ENCODE measurements around the gene P3H2. TPM values are rescaled to one million over a fixed set of nuclear protein-coding genes. Genes with fewer than 3 reads are reported as not detected.
A peak's percentile ranks its signal among the peaks of the same experiment; 100 is the strongest.

P3H2 gene
- total RNA-seq, 1 donor from 2014 or later, result 21.9 TPM

DNA sequence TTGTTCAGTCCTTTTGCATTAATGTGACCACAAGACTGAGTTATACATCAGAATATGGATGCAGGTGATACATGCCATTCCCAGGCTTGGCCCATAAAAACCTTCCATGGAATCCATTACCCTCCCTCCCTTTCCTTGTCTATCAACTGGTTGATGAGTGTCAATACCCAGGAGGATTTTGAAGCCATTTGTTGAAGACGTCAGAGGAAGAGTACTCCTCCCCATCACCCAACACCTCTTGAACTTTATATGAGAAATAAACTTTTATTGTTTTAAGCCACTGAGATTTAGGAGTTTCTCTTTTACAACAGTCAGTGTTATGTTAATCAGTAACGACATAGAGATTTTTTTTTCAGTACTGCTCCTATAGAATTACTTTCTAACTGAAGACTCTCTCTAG, 55.5 kb downstream of the P3H2 start:
- Mint-ChIP-seq H3K9me3 (ENCODE audit: low read depth) (no peaks in the 10 kb centered on the region), H3K4me1 (ENCODE audit: low read depth) (peaks cover 42% of the 10 kb centered on the region), H3K27me3 (ENCODE audit: low read depth) (no peaks in the 10 kb centered on the region), H3K4me3 (ENCODE audit: unreplicated experiment) (no peak overlapping the region), H3K27ac (ENCODE audit: unreplicated experiment) (no peak overlapping the region), H3K36me3 (ENCODE audit: low read depth) (no peaks in the 10 kb centered on the region)
- no peak for DNase-seq (ENCODE audit: low spot score)
- TF ChIP-seq, protein P1, sequence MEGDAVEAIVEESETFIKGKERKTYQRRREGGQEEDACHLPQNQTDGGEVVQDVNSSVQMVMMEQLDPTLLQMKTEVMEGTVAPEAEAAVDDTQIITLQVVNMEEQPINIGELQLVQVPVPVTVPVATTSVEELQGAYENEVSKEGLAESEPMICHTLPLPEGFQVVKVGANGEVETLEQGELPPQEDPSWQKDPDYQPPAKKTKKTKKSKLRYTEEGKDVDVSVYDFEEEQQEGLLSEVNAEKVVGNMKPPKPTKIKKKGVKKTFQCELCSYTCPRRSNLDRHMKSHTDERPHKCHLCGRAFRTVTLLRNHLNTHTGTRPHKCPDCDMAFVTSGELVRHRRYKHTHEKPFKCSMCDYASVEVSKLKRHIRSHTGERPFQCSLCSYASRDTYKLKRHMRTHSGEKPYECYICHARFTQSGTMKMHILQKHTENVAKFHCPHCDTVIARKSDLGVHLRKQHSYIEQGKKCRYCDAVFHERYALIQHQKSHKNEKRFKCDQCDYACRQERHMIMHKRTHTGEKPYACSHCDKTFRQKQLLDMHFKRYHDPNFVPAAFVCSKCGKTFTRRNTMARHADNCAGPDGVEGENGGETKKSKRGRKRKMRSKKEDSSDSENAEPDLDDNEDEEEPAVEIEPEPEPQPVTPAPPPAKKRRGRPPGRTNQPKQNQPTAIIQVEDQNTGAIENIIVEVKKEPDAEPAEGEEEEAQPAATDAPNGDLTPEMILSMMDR (IDR thresholded peaks at IDR 0.05), result no peak

DNA sequence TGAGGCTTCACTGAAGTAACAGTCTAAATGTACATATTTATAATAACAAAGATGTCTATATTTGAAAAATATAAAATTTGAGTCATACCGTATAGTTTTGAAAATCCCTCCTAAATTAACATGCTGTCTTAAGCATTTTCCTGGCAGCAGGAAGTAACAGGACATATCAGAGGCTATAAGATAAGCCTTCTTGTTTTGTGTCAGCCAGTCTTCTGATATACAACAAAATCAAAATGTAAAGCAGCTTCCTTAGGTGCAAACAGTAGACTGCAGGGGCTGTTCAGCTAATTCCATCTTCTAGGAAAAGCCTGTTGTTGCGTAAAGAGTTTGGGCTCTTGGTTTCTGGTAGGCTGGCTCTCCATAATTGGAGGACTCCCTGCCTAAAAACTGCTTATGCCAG, 56.0 kb downstream of the P3H2 start:
- Mint-ChIP-seq H3K4me3 (ENCODE audit: unreplicated experiment) (no peak overlapping the region), H3K9me3 (ENCODE audit: low read depth) (no peaks in the 10 kb centered on the region), H3K27me3 (ENCODE audit: low read depth) (no peaks in the 10 kb centered on the region), H3K36me3 (ENCODE audit: low read depth) (no peaks in the 10 kb centered on the region), H3K27ac (ENCODE audit: unreplicated experiment) (peak overlapping the region; percentile 80), H3K4me1 (ENCODE audit: low read depth) (peaks cover 46% of the 10 kb centered on the region)
- TF ChIP-seq, protein P1 (IDR thresholded peaks at IDR 0.05), result no peak
- no peak for DNase-seq (ENCODE audit: low spot score)

DNA sequence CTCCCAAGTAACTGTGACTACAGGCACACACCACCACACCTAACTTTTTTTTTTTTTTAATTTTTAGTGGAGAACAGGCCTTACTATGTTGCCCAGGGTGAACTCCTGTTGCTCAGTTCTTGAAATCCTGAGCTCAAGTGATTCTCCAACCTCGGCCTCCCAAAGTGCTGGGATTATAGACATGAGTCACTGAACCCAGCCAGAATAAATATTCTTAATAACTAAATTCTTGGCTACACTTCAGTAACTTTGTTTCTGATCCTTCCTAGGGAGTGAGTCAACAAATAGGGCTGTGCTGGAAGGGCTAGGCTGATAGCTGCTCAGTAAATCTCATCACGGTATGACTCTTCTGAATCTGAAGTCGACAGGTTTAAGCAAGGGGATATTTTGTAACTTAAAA, 56.6 kb downstream of the P3H2 start:
- H3K9me3 Mint-ChIP-seq (ENCODE audit: low read depth), result no peaks in the 10 kb centered on the region
- no peak for DNase-seq (ENCODE audit: low spot score)
- H3K36me3 Mint-ChIP-seq (ENCODE audit: low read depth), result no peaks in the 10 kb centered on the region
- H3K4me3 Mint-ChIP-seq (ENCODE audit: unreplicated experiment), result no peak overlapping the region
- TF ChIP-seq, protein P1 (IDR thresholded peaks at IDR 0.05), result no peak
- H3K4me1 Mint-ChIP-seq (ENCODE audit: low read depth), result peaks cover 52% of the 10 kb centered on the region
- no peaks in the 10 kb centered on the region for H3K27me3 Mint-ChIP-seq (ENCODE audit: low read depth)
- H3K27ac Mint-ChIP-seq (ENCODE audit: unreplicated experiment), result peak overlapping the region; percentile 80

DNA sequence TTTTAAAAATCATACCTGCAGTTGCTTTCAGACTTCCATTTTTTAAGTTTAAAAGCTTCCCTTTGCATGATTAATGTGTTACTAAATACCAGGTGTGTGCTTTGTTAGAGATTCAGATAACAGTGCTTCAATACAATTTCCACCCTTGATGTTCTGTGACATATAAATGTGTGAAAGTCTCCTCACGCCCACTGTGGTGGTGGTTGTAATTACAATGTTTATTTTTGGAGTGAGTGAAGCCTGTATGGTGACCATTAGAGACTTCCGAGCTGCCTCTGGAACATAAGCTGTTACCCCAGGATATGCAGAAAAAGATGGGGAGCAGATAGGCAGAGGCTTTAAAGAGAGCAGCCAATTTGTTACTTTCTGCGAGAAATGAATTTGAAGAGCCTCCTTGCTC, 57.2 kb downstream of the P3H2 start:
- TF ChIP-seq, protein P1 (IDR thresholded peaks at IDR 0.05), result no peak
- H3K36me3 Mint-ChIP-seq (ENCODE audit: low read depth), result no peaks in the 10 kb centered on the region
- H3K27ac Mint-ChIP-seq (ENCODE audit: unreplicated experiment), result peak overlapping the region; percentile 73
- peaks cover 58% of the 10 kb centered on the region for H3K4me1 Mint-ChIP-seq (ENCODE audit: low read depth)
- no peaks in the 10 kb centered on the region for H3K27me3 Mint-ChIP-seq (ENCODE audit: low read depth)
- no peak for DNase-seq (ENCODE audit: low spot score)
- H3K4me3 Mint-ChIP-seq (ENCODE audit: unreplicated experiment), result no peak overlapping the region
- no peaks in the 10 kb centered on the region for H3K9me3 Mint-ChIP-seq (ENCODE audit: low read depth)

DNA sequence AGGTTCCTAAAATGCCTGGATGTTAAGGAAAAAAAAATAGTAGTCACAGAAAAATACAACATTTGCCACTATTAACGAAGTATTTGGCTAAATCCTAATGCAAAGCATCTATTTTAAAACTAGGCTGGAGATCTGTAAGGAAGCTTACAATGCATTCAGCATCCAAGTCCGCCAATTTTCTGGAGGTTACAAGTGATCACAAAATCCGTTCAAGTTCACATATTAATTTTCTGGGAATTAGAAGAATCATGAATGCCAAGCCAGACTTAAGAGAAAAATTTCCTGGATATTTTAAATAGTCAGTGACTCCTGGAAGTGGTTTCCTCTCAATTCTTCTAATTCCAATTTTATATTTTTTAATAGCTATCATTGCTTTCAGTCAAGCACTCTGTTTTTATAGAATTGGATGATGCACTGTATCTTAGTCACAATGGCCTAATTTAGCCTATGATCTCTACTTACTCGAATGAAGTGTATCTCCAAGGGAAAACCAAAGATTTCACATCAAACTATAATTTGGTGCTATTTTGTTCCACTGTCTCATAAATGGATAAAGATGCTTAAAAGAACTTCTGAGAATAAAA, 60.4 kb downstream of the P3H2 start:
- no peaks in the 10 kb centered on the region for H3K27me3 Mint-ChIP-seq (ENCODE audit: low read depth)
- H3K4me3 Mint-ChIP-seq (ENCODE audit: unreplicated experiment), result no peak overlapping the region
- DNase-seq (ENCODE audit: low spot score), result no peak
- H3K9me3 Mint-ChIP-seq (ENCODE audit: low read depth), result no peaks in the 10 kb centered on the region
- H3K4me1 Mint-ChIP-seq (ENCODE audit: low read depth), result peaks cover 86% of the 10 kb centered on the region
- H3K36me3 Mint-ChIP-seq (ENCODE audit: low read depth), result no peaks in the 10 kb centered on the region
- peak overlapping the region; percentile 55 for H3K27ac Mint-ChIP-seq (ENCODE audit: unreplicated experiment)
- TF ChIP-seq, protein P1 (IDR thresholded peaks at IDR 0.05), result no peak

Data from chondrocyte (in vitro differentiated cells).